ENCODE measurements around the gene COL23A1.
A peak's percentile ranks its signal among the peaks of the same experiment; 100 is the strongest.

COL23A1 gene

DNA sequence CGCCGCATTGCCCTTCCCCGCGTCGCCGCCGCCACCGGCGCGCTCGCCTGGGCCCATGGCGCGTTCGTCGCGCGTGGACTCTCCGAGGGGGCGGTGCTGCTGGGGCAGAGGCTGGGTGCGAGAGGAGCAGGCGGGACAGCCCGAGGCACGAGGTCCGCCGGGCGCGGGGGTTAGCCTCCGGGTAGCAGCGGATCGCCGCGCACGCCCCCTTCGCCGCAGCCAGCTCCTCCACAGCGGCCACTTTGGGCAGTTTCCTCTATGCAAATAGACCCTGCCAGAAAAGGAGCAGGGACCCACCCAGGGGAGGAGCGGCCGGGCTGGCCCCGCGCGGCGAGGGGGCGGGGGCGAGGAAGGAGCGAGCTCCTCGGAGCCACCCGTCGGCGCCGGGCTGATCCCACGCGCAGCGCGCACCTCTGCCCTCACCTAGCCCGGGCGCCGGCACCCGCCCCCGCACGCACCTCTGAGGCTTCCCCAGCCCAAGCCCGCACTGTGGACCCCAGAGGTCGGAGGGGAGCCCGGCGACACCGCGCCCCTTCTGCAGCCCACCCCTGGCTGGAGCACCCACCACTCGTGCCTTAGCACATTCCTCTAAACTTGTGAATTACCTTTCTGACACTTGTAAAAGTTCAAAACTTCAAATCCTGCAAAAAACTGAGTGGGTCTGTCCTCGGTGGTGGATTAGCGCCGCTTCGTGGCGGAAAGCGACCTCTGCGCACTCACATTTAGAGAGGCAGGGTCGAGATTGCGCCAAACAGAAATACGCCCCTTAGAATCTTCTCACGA lies at the start of gene COL23A1:
COL23A1 (minus strand) TSS at position 253 of the 783 bp plus-strand sequence.
- peak; percentile 58 for DNase-seq (ENCODE audit: low spot score)

DNA sequence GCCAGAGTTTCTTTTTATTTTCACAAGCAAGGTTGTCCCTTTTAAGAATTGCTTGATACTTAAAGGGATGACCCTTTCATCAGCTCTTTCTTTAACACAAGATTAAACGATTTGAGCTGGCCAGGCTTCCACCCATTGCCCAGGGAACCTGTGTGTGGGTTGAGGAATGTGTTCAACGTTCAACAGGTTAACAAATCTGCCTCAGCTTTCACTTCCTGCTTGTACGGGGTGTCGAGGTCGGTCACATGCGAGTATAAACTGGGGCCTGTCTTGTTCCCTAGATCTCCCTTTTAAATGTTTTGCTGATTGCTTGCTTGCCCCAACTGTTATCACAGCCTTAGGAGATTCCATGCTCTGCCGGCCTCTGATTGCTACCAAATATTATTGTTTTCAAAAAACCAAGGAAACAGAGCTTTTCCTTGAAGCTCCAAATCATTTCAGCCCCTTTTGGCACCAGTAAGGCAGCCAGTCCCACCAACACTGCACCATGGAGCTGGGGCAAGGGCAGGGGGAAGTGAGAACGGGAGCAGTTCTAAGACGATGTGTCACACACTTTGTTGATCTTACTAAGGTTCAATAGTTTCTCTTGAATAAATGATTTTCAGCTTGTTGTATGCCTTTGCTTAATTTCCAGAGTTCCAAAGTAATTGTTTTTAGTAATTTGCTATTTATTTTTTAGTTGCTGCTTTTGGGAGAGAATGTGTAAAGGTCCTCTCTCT lies 47.3 kb upstream of the COL23A1 start:
- DNase-seq (ENCODE audit: low spot score): peak; percentile 31

DNA sequence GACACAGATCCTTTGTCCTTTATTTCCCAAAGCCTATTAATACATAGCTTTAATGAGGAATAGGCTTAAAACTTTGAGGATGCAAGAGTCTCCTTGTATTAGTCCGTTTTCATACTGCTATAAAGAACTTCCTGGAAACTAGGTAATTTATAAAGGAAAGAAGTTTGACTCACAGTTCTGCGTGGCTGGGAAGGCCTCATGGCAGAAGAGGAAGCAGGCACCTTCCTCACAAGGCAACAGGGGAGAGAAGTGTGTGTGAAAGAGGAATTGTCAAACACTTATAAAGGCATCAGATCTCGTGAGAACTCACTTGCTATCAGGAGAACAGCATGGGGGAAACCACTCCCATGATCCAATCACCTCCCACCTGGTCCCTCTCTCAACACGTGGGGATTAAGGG lies 42.1 kb upstream of the COL23A1 start:
- DNase-seq (ENCODE audit: low spot score): peak; percentile 36

DNA sequence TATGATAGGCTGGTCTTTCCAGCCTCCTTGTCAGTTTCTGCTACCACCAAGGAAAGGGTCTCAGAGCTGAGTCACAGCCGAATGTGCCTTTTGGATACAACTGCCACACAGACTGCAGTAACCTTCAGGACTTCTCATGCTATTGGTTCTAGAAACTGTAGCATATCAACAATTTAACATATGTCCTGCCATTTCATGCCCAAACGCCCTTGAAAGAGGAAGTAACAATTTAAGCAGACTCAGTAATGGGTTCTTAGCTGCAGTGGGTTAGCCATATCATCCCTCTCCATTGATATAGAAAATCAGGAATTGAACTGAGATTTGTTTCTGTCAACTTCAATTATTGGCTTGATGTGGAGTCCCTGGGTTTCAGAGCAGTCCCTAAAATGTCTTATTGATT lies 40.8 kb upstream of the COL23A1 start:
- no peak for DNase-seq (ENCODE audit: low spot score)

DNA sequence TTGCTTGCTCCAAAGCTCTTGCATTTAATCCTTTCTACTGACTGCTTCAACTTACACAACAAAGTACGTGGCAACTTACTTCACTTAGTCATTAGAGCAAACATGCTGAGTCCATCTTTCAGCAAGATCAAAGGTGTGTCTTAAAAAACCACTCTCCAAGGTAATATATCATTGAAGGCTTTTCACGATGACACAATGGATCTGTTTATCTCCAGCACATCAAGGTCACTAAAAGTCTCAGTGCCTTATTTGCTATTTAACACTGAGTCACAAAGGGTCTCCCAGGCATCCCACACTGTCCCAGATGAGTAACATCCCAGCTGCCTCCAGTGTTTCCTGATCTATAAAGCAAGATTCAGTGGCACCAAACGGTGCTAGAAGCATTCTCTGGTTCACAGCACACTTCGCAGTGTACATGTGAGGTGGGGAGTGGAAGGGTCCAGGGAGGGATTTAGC lies 40.3 kb upstream of the COL23A1 start:
- peak; percentile 76 for DNase-seq (ENCODE audit: low spot score)

DNA sequence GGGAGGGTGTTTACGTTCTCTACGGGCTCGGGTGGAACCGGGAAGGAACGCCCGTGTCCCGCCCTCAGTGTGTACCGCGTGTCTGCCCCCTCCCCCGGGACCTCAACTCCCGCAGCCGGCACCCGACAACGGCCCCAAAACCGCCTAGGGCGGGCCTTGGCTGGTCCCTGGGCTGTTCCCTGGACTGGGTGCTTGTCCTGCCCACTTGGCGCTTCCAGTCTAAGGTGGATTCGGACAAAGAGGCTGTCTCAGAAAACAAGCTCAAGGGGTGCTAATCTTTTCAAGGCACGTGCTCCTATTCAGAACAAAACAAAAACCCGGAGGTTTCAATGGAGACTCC lies 37.0 kb upstream of the COL23A1 start:
- no peak for DNase-seq (ENCODE audit: low spot score)

DNA sequence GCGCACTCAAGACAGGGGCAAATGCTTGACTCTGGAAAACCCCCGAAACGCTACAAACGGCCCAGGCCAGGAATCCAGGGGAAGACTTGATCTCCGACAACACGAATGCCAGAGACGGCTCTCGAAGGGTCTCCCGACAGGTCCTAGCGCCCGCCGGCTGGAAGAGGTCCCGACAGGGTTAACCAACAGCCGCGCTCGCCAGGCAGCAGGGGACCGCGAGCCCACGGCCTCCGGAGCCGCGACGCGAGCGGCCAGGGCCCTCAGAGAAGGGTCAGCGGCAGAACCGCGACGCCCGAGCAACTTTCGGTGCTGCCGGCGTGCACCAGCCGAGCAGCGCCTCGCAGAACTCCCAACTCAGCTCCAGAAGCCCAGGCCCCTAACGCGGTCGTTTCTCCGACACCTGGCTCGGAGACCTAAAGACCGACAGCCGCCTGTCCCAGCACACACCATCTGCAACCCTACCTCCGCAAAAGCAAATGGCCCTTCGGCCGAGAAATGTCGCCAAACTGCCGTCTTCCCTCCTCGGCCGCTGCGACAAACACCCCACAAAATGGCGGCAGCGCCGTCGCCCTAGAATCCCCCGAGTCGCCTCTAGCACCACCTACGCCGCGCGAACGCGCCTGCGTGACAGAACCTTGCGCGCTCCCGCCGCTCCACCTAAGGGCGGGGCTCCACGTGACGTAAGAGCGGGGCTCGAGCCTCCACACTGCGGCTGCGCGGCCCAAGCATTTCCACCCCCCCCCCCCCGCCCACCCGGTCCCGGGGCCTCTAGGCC lies 36.5 kb upstream of the COL23A1 start, which contains the start of gene CLK4:
CLK4 (minus strand) TSS at position 567 of the 775 bp plus-strand sequence. CDS start 3,634 bp downstream, outside the sequence.
- DNase-seq (ENCODE audit: low spot score): peak; percentile 95

DNA sequence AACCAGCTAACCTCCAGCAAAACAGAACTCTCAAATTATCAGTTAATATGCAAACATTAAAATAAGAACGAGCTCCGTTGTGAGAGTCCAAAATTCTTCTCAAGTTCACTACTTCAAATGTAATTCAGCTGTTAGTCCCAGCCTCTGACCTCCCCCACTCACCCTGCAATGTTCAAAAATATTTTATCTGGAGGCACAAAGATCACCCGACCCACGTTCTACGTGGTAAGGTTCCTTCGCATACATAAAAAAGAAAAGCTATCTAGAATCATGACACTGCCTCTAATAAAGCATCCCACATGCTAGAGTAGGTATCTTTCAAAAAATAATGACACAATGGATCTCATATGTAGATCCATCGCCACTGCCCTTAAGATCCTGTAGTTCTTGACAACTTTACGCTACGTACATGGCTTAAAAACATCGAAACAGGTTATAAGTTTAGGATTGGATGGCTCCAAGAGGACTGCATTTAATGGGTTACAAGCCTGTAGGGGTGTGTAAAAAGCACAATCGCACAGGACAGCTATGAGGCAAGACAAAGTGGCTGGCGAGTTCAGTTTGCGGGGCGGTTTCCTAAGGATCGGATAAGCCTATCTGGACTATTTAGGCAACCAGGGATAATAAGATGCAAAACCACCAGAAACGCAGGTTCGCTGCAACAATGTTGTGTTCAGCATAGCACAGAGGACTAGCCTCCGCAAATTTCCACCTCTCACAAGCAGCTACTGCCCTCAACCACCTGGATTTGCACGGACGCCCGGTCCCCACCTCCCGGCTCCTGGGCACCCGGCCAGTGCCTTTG lies 35.7 kb upstream of the COL23A1 start:
- DNase-seq (ENCODE audit: low spot score): no peak

DNA sequence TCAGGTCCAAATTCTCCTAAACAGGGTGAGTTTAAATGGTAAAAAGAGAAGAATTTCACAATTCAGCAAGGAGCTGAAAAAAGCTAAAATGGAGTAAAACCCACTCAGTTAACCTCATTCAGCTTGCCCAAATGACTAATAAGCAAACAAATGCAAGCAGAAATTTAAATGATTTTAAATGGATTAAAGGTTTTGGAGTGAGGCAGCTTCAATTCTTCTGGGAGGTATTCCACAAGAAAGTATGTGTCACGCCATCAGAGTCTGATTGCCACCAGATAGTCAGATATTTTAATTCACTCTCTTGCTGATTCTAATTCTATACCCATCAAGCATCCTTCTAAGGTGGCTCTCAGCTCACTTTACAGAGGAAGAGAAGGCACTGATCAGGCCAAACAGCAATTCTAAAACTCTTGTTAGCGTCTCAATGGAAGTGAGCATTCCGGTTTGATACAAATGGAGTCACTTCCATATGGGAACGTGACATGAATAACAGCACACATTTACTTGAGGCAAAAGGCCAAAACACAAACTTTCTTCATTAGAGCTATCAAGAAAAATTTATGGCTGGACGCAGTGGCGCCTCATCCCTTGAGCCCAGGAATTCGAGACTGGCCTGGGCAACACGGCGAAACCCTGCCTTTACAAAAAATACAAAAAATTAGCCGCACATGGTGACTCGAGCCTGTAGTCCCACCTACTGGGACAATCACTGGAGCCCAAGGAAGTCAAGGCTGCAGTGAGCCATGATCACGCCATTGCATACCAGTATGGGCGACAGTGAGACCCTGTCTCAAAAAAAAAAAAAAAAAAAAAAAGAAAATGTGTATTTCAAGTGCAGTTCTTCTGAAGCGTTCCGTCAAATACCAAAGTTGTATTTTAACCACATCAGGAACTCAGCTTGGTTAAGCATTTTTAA lies 34.7 kb upstream of the COL23A1 start:
- DNase-seq (ENCODE audit: low spot score): peak; percentile 45

DNA sequence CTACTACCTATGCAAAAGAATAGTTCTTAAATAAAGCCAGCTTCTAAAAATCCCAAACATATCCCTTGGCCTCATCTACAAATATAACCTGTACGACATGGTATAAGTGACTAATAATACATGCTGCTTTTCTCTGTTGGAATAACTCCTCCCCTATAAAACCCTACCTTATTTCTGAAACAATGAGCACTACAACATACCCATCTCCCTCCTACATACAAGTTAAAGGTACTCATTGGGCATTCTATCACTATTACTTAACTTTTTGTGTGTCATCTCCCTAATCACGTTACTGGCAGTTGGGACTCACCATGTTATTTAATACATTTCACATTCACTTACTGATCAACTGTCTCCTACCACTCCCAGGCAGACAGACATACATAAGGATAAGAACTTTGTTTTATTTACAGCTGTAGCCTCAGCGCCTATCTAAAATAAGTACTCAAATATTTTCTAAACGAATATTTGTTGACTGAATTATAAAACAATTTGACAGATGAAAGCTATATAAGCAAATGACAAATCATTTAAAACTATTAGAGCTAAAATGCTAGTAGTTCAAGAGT lies 32.6 kb upstream of the COL23A1 start:
- no peak for DNase-seq (ENCODE audit: low spot score)

DNA sequence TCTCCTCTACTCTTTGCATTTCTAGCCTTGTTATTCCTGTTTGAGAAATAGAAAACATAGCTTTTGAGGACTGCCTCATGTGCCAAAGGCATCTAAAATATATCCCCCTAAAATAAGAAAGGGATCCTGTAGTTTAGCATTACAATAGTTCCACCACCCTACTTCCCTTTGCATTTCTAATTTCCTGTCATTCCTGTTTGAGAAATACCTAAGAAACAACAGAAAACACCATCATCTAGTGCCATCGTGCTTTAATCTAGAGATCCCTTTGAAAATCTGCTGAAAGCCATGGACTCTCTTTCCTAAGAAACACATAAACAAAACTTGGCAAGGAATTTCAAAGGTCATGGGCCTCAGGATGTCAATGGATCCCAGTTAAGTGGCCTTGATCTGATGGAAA lies 29.2 kb upstream of the COL23A1 start:
- no peak for DNase-seq (ENCODE audit: low spot score)

DNA sequence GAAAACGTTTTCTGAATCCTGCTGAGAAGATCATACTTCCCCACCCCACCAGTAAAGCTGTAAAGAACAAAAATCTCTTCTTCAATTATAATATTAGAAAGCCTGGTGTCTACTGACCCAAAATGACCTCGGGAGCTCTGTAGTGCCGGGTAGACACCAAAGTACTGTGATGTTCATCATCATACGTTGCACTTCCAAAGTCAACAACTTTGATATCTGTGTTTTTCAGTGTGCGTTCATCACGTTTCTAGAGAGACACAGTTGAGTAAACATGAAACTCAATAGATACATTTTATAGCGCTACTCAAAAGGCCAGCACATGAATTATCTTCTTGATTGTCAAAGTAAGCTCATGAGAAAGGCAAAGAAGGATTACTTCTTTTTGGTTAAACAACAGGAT lies 22.1 kb upstream of the COL23A1 start:
- DNase-seq (ENCODE audit: low spot score): no peak

DNA sequence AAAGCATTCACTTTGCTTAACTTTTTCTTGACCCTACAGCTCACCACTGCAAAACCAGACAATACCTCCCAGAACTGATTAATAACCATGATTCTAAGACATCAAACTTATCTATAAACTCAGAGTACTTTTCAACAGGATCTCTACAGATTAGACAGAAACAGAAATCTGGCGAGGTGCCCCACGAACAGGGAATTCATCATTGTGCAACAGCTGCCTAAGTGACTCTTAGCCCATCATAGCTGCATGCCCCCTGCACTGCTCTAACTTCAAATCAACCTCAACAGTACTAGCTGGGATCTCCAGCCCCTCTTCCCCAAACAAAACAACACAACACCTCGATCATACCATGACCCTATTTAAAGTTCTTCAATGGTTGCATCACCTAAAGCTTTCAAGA lies 16.1 kb upstream of the COL23A1 start:
- no peak for DNase-seq (ENCODE audit: low spot score)

DNA sequence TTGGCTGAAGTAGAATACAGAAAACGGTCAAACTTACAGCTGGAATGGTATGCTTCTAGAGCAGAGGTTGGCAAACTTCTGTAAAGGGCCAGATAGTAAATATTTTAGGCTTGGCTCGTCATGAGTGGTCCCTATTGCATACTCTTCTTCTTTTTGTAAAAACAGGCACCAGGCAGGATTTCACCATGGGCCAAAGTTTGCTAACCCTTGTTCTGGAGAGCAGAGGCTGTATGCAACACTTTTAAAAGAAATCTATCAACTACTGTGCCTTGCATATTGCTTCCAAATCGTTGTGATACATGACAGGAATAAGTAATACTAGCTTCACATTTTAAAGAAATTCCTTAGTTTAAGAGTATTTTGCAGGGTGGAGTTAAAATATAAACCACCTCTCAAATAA lies 15.6 kb upstream of the COL23A1 start:
- DNase-seq (ENCODE audit: low spot score): no peak

DNA sequence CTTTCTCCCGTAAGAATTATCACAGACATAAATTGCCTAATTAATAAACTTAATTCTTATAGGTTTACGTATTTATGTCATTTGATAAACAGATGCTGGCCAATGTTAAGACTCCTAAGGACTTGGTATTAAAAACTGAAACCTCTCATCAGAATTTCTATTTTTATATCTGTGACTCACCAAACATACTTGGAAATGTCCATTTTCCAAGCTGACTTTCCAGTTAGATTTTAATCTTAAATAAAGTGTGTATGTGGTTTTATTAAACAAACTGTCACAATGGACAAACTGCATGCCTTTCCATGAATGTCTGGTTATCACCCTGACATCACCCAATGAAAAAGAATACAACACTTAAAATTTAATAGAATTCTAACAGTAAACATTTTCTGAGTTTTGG lies 12.6 kb upstream of the COL23A1 start:
- DNase-seq (ENCODE audit: low spot score): no peak

DNA sequence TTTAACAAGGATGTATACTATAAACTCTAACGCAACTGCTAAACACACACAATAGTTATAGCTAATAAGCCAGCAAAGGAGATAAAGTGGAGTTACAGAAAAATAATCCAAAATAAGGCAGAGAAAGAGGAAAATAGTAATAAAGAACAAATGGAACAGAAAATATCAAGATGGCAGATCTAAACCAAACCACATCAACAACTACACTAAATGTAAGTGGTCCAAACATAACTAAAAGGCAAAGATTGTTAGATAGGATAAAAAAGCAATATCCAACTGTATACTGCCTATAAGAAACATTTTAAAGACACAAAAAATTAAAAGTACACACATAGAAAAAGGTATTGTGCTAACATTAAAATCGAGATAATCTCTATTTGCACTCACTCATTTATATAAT lies 5.6 kb upstream of the COL23A1 start:
- DNase-seq (ENCODE audit: low spot score): no peak

DNA sequence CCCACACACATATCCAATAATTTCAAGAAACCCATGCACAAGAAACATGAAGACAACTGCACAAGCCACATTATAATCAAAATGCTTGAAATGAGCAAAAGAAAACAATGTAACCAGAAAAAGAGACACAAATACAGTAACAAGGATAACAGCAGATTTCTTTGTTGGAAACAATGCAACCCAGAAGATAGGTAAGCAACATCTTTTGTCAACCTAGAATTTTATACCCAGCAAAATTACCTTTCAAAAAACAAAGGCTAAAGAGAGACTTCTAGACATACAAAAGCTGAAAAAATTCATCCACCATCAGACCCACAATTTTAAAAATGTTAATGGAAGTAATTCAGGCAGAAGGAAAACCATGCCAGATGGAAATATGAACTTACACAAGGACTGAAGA lies 5.0 kb upstream of the COL23A1 start:
- no peak for DNase-seq (ENCODE audit: low spot score)

DNA sequence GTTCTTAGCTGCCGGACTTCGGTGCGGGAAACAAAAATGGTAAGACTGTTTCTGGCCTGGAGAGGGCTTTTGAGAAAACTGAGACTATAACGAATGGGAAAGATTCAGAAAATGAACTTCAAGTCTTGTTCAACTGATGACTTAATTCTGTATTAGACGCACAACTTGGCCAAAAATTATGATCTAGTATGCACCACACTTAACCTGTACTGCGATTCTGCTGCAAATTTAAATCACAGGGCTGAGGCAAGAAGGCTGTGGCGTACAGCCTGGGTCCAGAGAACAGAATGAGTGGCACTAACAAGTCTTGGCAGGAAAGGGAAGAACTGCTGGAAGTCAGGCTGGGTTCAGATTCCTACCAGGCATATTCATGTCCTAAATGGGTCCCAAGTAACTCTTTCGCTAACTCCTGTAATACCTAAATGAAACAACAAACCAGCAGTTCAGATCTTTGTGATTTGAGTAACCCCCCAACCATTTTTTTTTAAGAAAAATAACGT lies 781 bp upstream of the COL23A1 start:
- DNase-seq (ENCODE audit: low spot score): no peak

DNA sequence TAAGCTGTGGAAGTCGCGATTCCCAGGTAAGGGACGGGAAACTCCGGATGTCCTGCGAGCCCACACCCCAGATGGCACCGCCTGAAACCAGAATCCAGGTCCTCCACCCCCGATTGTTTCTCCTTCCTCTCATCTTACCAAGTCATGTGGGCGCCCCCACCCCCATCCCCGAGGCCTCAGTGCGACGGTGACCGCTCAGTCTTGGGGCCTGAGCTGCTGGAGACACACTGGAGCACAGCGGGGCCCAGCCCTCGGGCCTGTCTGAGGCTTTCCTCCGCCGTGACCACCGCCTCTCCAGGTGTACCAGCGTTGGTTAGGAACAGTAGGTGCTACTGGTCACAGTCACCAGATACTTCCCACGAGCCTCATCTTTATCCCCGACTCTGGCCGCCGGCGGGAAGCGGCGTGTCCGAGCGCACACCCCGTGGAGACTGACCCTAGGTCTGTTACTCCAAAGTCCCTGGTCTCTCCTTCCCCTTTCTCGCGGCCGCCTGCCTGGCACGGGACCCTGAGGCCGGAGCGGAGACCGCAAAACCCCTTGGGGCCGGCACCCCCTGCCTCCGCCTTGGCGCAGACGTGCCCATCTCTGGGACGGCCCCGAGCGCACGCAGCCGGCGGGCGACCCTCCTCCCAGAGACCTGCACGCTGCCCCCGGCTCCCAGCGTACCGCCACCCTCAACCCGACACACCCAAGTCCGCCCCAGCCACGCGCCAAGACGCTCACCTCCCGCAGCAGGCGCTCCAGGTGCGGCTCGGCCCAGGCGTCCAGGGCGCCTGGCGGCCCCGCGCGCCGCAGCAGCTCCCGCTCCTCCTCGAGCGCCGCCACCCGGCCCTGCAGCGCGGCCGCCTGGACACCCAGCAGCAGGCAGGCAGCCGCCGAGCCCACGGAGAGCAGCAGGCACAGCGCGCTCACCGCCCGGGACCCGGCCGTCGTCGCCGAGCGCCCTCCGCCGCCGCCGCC lies 733 bp downstream of the COL23A1 start:
- DNase-seq (ENCODE audit: low spot score): peak; percentile 58

Data from kidney tubule cell (primary cell).